GM19452 (cell line): ENCODE results near the gene PRSS12.
"Not testable (repeated sequence)": the region's sequence is repeated elsewhere in the genome, so short reads cannot be mapped to it uniquely, and the experiment has no call there.

Source experiments
- ATAC-seq: cut with Tn5 transposase; IDR thresholded peaks from one replicate; pipeline ENCODE4 v1.9.1; 2021; ENCODE audit not compliant: unreplicated experiment

The PRSS12 gene

GRCh38 chr4:118352843-118353533 lies at the start of gene PRSS12:
PRSS12 (minus strand) TSS chr4:118353003; CDS start chr4:118352720, 283 bp downstream.
- ATAC-seq = peak; percentile 98

GRCh38 chr4:118400356-118400755 lies 47.6 kb upstream of the PRSS12 start:
- no peak for ATAC-seq

GRCh38 chr4:118399883-118400282 lies 47.1 kb upstream of the PRSS12 start:
- ATAC-seq = not testable (repeated sequence)

- peak; percentile 92 for ATAC-seq
These were observed 45.7 kb upstream of the PRSS12 start for GRCh38 chr4:118398226-118399090.

GRCh38 chr4:118397623-118397979 lies 44.8 kb upstream of the PRSS12 start:
- ATAC-seq = no peak

- ATAC-seq = no peak
These were observed 44.2 kb upstream of the PRSS12 start for GRCh38 chr4:118396881-118397622.

GRCh38 chr4:118395057-118395644 lies 42.3 kb upstream of the PRSS12 start:
- no peak for ATAC-seq

- ATAC-seq = not testable (repeated sequence)
These were observed 39.7 kb upstream of the PRSS12 start for GRCh38 chr4:118392509-118392908.

GRCh38 chr4:118390121-118390520 lies 37.3 kb upstream of the PRSS12 start:
- ATAC-seq = no peak

GRCh38 chr4:118389721-118390120 lies 36.9 kb upstream of the PRSS12 start:
- no peak for ATAC-seq

GRCh38 chr4:118388606-118389005 lies 35.8 kb upstream of the PRSS12 start:
- ATAC-seq = no peak

GRCh38 chr4:118381902-118382301 lies 29.1 kb upstream of the PRSS12 start:
- ATAC-seq = no peak

- ATAC-seq = no peak
These were observed 20.9 kb upstream of the PRSS12 start for GRCh38 chr4:118373614-118374255.

GRCh38 chr4:118372251-118372650 lies 19.4 kb upstream of the PRSS12 start:
- ATAC-seq = no peak

- ATAC-seq = no peak
These were observed 16.4 kb upstream of the PRSS12 start for GRCh38 chr4:118369231-118369630.

GRCh38 chr4:118367872-118368271 lies 15.1 kb upstream of the PRSS12 start:
- ATAC-seq = no peak

- ATAC-seq = no peak
These were observed 14.6 kb upstream of the PRSS12 start for GRCh38 chr4:118367361-118367760.

- no peak for ATAC-seq
These were observed 10.4 kb upstream of the PRSS12 start for GRCh38 chr4:118363166-118363565.

GRCh38 chr4:118361192-118361591 lies 8.4 kb upstream of the PRSS12 start:
- ATAC-seq = no peak

- ATAC-seq = no peak
These were observed 7.3 kb upstream of the PRSS12 start for GRCh38 chr4:118360106-118360505.

GRCh38 chr4:118357601-118358000 lies 4.8 kb upstream of the PRSS12 start:
- ATAC-seq = no peak
